Measurements from ENCODE around the gene KRT25. TPM values are rescaled to one million over a fixed set of nuclear protein-coding genes. Genes with fewer than 3 reads are reported as not detected.

The KRT25 gene
- total and polyA plus RNA-seq, 2 of the 4 experiments (the other 2 are of a cell fraction), result not detected

DNA sequence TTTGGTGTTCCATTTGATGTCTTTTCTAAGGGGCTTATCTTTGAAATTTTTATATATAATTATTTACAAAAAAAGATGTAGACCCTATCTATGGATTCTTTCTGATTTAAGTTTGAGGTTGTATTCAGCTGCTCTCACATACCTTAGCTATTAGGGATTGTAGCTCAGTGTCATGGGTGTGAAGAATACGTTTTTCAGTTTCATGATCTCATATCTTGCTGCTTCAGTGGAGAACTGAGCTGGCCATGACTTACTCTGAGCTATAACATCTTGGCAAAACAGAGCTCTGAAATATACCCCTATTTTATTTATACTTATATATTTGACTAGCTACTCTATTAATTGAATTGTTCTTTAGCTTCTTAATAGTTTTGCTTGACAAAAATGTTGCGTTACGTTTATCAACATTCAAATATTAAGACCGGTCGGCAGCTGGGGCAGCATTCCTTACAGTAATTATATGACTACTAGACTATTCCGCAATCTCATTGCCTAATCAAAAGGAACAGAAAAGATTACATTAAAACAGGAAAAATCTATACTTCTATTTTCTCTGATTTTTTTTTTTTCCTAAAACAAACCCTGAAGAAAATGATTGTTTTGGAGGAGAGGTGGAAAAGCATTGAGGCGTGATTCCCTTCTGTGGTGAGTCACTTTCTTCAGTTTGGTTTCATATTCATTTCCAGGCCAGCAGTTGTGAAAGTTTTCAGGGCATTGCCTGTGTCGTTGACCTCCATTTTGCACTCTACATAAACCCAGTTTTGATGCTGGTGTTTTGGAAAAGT is 27.5 kb downstream of the KRT25 start:
- ATAC-seq (ENCODE audit: low read depth), result no peak
- CTCF ChIA-PET, result no interaction called here

More for the DNA sequence above, 27.5 kb downstream of the KRT25 start:
- no peak overlapping the region for H3K18ac ChIP-seq (ENCODE audit: low read depth, low read length)
- WGBS, 2 experiments (ENCODE audit: extremely low coverage in 2 of 2, insufficient read length in 1 of 2), result 83% methylated on average over 1 of the region's 8 CpGs; no CpG with 5 or more reads in 1 of the 2 experiments
- no peaks in the 10 kb centered on the region for H3K9me3 ChIP-seq (ENCODE audit: control insufficient read depth, insufficient read depth, low read length)
- dilution Hi-C loops (cut with HindIII; ENCODE audit: low sequenced_read_pairs, unreplicated experiment) (no loop called here), intact Hi-C loops (cut with micrococcal nuclease) (no loop called here), in situ Hi-C loops (cut with MboI; ENCODE audit: low sequenced_read_pairs) (no loop called here)
- no TSS peak for BruUV-seq (replicated peaks)
- H3K79me1 ChIP-seq (ENCODE audit: low read depth in 1 of 2, low read length in 2 of 2), result no peaks in the 10 kb centered on the region
- H2AK5ac ChIP-seq (ENCODE audit: low read depth, low read length), result no peak overlapping the region
- no peak overlapping the region for H3K23ac ChIP-seq (ENCODE audit: low read depth, low read length)
- POLR2A ChIA-PET (ENCODE audit: unreplicated experiment), result no interaction called here
- TF ChIP-seq SMC3 (IDR thresholded peaks at IDR 0.05; ENCODE audit: low read depth, low read length) (no peak), RAD21 (IDR thresholded peaks at IDR 0.05; ENCODE audit: low read length) (no peak), RFX5 (IDR thresholded peaks at IDR 0.05; ENCODE audit: low read depth, low read length) (no peak), RCOR1 (IDR thresholded peaks at IDR 0.05; ENCODE audit: insufficient replicate concordance, low read length) (no peak), CEBPB (IDR thresholded peaks at IDR 0.05; ENCODE audit: low read depth, low read length) (0 out of 2 replicates have a peak, but pooled peaks have one; percentile 17)
- TF ChIP-seq, protein P1, sequence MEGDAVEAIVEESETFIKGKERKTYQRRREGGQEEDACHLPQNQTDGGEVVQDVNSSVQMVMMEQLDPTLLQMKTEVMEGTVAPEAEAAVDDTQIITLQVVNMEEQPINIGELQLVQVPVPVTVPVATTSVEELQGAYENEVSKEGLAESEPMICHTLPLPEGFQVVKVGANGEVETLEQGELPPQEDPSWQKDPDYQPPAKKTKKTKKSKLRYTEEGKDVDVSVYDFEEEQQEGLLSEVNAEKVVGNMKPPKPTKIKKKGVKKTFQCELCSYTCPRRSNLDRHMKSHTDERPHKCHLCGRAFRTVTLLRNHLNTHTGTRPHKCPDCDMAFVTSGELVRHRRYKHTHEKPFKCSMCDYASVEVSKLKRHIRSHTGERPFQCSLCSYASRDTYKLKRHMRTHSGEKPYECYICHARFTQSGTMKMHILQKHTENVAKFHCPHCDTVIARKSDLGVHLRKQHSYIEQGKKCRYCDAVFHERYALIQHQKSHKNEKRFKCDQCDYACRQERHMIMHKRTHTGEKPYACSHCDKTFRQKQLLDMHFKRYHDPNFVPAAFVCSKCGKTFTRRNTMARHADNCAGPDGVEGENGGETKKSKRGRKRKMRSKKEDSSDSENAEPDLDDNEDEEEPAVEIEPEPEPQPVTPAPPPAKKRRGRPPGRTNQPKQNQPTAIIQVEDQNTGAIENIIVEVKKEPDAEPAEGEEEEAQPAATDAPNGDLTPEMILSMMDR (conservative IDR thresholded peaks at IDR 0.05; ENCODE audit: low read depth, low read length), result no peak
- H3K56ac ChIP-seq (ENCODE audit: extremely low read depth, insufficient read depth, low read length), result no peak overlapping the region
- H2AFZ ChIP-seq (replicated peaks; ENCODE audit: low read length, poor library complexity), result no peak overlapping the region
- no peak overlapping the region for H2BK120ac ChIP-seq (ENCODE audit: low read depth, low read length)
- no peak overlapping the region for H3K14ac ChIP-seq (replicated peaks; ENCODE audit: low read depth, low read length)
- no peaks in the 10 kb centered on the region for H4K20me1 ChIP-seq (ENCODE audit: insufficient read depth, low read length)
- H3K4me2 ChIP-seq (ENCODE audit: low read depth, low read length), result no peak overlapping the region
- no peak overlapping the region for H3K4ac ChIP-seq (ENCODE audit: low read depth, low read length)
- no peak overlapping the region for H4K8ac ChIP-seq (ENCODE audit: low read depth in 2 of 2, low read length in 2 of 2)
- H3K27me3 ChIP-seq (ENCODE audit: control insufficient read depth, insufficient read depth, low read length), result peaks cover 29% of the 10 kb centered on the region
- no peak overlapping the region for H2BK20ac ChIP-seq (ENCODE audit: low read depth, low read length)
- H3K9me1 ChIP-seq (ENCODE audit: insufficient read depth, low read length), result no peaks in the 10 kb centered on the region
- no peak overlapping the region for H4K5ac ChIP-seq (ENCODE audit: low read depth, low read length)
- no peak overlapping the region for H3K9ac ChIP-seq (ENCODE audit: low read depth, low read length)
- H3K4me3 ChIP-seq (ENCODE audit: insufficient read depth, low read depth, low read length), result no peak overlapping the region
- H4K91ac ChIP-seq (ENCODE audit: insufficient read depth, low read depth, low read length), result no peak overlapping the region
- no peak overlapping the region for H3K27ac ChIP-seq (ENCODE audit: insufficient read depth, low read length)
- H2BK5ac ChIP-seq (ENCODE audit: low read depth, low read length, poor library complexity, severe bottlenecking), result no peak overlapping the region
- H2AK9ac ChIP-seq (replicated peaks; ENCODE audit: low read depth, low read length, poor library complexity), result no peak overlapping the region
- no peak overlapping the region for H2BK15ac ChIP-seq (ENCODE audit: low read depth, low read length)
- no peaks in the 10 kb centered on the region for H3K36me3 ChIP-seq (ENCODE audit: control insufficient read depth, insufficient read depth, low read length)
- peak; percentile 4 for DNase-seq
- H3K4me1 ChIP-seq (ENCODE audit: control insufficient read depth, insufficient read depth, low read length), result no peaks in the 10 kb centered on the region
